Omental fat pad (tissue), 4 donors: Measurements from ENCODE around the gene MOB3B. TPM values are rescaled to one million over a fixed set of nuclear protein-coding genes. Genes with fewer than 3 reads are reported as not detected.
A peak's percentile ranks its signal among the peaks of the same experiment; 100 is the strongest.

Experiments used
- ATAC-seq: fragments of 150-250 bp; one replicate; pipeline ENCODE4 v1.9.1; 2016; ENCODE audit warnings: mild to moderate bottlenecking, moderate library complexity; ENCODE audit not compliant: low FRiP score
- DNase-seq: peaks from one replicate; pipeline ENCODE4 v3.0.0-alpha.2; 2019; ENCODE audit warnings: low spot score
- CTCF ChIP-seq, 3 donors: fragments of 450-650 bp; IDR thresholded peaks; one replicate each; pipeline ENCODE4 v1.5.1; 2016 to 2017; ENCODE audit warnings: antibody characterized with exemption in 3 of 3, mild to moderate bottlenecking in 3 of 3, moderate library complexity in 2 of 3
- total RNA-seq, 4 donors: library from RNA; depleted of rRNA; stranded (reverse); fragments of >200 nt; gene quantifications; one replicate each; pipeline ENCODE4 v1.1.0, GENCODE V29; 2016

Gene MOB3B
- total RNA-seq, 4 donors from 2014 or later = 7.9 to 11.5 (median 9.4) TPM

DNA sequence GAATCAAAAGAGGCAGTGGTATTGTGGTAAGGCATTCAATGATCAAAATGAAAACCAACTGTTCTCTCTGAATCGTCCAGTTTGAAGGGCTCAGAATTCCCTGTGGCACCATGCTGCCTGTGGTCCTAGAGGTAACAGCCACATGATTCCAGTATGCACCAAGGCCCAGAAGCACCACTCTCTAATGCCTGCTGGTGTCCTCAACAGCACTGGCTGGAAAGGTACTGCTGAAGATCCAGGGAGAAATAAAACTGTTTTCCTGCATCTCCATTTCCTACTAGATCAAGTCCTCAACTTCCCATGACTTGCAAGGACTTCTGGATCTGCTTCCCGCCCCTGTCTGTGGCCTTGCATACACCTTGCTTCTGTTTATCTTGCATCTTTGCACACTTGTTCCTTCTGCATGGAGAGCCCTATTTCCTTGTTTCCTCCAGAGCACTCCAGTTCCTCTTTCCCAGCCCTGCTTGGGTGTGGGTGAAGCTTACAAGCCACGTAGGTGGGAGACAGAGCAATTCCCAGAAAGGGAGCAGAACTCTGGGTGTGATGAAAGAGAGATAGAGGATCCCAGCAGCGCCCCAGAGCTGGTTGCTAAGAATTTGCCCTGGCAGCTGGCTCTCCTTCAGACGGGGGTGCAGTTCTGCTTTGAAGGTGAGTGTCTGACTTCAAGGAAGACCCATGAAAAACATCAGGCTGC, 191.6 kb downstream of the MOB3B start:
- no peak for TF ChIP-seq CTCF (IDR thresholded peaks at IDR 0.05)
- DNase-seq = no peak
- peak; percentile 72 for ATAC-seq

DNA sequence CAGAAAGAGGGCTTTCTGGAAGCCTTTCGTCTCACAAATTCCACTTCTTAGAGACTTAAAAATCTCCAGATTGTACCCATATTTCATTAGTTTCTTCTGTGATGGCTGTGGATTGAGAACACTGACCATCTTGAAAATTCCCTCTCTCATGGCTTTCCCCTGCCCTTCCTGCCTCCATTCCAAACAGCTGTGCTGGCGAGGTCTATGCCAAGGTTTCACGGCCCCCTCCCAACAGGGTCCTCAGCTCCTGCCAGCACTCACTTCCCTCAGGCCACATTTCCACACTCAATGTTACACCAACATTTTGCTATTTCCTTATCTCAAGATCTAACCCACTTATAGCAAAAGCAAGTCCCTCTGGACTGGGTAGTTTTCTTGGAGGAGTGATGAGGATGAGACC, 192.4 kb downstream of the MOB3B start:
- ATAC-seq (no peak), DNase-seq (no peak)
- no peak for TF ChIP-seq CTCF (IDR thresholded peaks at IDR 0.05)

- no peak for TF ChIP-seq CTCF (IDR thresholded peaks at IDR 0.05)
- ATAC-seq (no peak), DNase-seq (no peak)
Observed at GRCh38 chr9:27336829-27337228, 192.8 kb downstream of the MOB3B start.

DNA sequence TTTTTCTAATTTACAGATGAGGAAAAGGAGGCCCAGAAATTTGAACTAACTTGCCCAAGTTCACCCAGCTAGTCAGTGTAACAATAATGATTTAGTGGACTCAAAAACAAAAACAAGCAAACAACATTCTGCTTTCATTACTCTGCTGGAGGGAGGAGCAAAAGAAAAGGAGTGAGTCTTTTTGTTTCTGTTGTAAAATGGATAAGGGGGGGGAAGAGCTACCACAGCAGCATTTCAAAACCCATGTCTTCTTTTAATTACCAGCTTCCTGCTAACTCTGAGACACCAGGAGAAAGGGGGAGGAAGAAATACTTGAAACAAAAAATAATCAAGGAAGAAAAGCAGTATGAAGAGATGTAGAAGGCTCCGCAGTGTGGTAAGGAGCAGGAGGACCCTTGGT, 193.5 kb downstream of the MOB3B start:
- DNase-seq = no peak
- TF ChIP-seq CTCF (IDR thresholded peaks at IDR 0.05) = no peak
- ATAC-seq = no peak

GRCh38 chr9:27335075-27335474, 194.5 kb downstream of the MOB3B start:
- no peak for TF ChIP-seq CTCF (IDR thresholded peaks at IDR 0.05)
- no peak for ATAC-seq
- DNase-seq = no peak

DNA sequence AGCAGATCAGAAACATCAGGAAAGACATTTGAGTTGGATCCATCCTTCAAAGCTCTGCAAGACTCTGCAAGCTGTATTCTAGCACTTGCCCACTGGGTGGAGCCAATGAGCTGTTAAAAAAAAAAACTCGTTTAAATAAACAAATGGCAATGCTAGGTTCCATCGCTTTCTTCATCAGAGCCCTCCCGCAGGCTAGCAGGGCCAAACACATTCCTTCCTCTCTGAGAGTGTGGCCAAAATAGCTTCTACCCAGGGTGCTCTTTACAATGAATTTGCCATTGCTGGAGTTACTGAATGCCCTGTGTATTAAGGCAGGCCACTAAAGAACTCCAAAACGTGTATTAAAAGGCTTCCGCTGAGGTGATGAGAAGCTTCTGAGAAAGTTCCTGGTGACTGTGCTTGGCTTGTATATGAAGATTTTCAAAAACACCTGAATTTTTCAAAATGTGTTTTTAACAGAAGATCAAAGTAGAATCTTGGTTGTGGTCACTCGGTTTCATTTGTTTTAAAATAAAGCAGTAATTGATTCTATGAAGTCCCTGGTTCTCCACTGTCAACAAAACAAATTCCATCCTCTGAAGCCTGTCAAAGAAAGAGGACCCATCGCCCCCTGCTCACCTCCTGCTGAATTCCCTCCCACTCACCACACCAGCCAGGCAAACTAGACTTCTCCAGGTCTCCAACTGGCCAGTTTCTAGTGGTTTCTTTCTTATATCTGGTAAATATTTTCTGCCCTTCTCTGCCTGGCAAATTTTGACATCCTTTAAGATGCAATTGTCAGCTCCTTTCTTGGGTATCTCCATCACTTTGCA, 196.2 kb downstream of the MOB3B start:
- no peak for DNase-seq
- peak in 1 of 3 donors; percentile 59 for TF ChIP-seq CTCF (IDR thresholded peaks at IDR 0.05)
- ATAC-seq = peak; percentile 67

DNA sequence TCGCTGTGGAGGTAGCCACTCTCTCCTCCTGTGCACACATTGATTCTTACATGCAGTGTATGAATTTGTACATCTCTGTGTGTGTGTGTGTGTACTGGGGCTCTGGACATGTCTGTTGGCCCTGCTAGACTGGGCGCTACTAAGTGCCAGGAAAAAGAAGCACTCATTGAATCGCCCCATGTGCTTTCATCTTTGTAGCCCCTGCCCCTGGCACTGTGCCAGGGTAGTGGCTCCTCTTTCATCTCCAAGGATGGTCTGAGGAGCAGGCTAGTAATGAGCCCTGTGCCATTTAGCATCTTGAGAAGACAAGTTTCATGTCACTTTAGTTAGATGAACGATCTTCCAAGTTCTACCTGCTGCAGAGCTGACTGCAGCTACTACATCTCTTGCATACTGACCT, 198.2 kb downstream of the MOB3B start:
- no peak for ATAC-seq
- no peak for TF ChIP-seq CTCF (IDR thresholded peaks at IDR 0.05)

More for the DNA sequence above, 198.2 kb downstream of the MOB3B start:
- DNase-seq = no peak
